ENCODE data around the gene C3orf70.

Gene C3orf70

GRCh38 chr3:185052631-185053030 is 100.2 kb downstream of the C3orf70 start:
- no peak for DNase-seq (ENCODE audit: low read depth in 2 of 3, low spot score in 2 of 3)

- DNase-seq (ENCODE audit: low read depth in 2 of 3, low spot score in 2 of 3) = no peak
Measured at GRCh38 chr3:185051801-185052200, 101.1 kb downstream of the C3orf70 start.

GRCh38 chr3:185049710-185050109 is 103.2 kb downstream of the C3orf70 start:
- DNase-seq (ENCODE audit: low read depth in 2 of 3, low spot score in 2 of 3) = no peak

- no peak for DNase-seq (ENCODE audit: low read depth in 2 of 3, low spot score in 2 of 3)
Measured at GRCh38 chr3:185046603-185047002, 106.3 kb downstream of the C3orf70 start.

- DNase-seq (ENCODE audit: low read depth in 2 of 3, low spot score in 2 of 3) = no peak
Measured at GRCh38 chr3:185046164-185046515, 106.7 kb downstream of the C3orf70 start.

- DNase-seq (ENCODE audit: low read depth in 2 of 3, low spot score in 2 of 3) = no peak
Measured at GRCh38 chr3:185042312-185043050, 110.4 kb downstream of the C3orf70 start.

GRCh38 chr3:185041540-185041939 is 111.3 kb downstream of the C3orf70 start:
- DNase-seq (ENCODE audit: low read depth in 2 of 3, low spot score in 2 of 3) = no peak

GRCh38 chr3:185040425-185040824 is 112.4 kb downstream of the C3orf70 start:
- no peak for DNase-seq (ENCODE audit: low read depth in 2 of 3, low spot score in 2 of 3)

GRCh38 chr3:185037801-185038200 is 115.1 kb downstream of the C3orf70 start:
- DNase-seq (ENCODE audit: low read depth in 2 of 3, low spot score in 2 of 3) = no peak

- DNase-seq (ENCODE audit: low read depth in 2 of 3, low spot score in 2 of 3) = no peak
Measured at GRCh38 chr3:185030951-185031350, 121.9 kb downstream of the C3orf70 start.

GRCh38 chr3:185030399-185030798 is 122.5 kb downstream of the C3orf70 start:
- no peak for DNase-seq (ENCODE audit: low read depth in 2 of 3, low spot score in 2 of 3)

- no peak for DNase-seq (ENCODE audit: low read depth in 2 of 3, low spot score in 2 of 3)
Measured at GRCh38 chr3:185029086-185029485, 123.8 kb downstream of the C3orf70 start.

GRCh38 chr3:185028121-185028520 is 124.7 kb downstream of the C3orf70 start:
- no peak for DNase-seq (ENCODE audit: low read depth in 2 of 3, low spot score in 2 of 3)

All from activated CD8-positive, alpha-beta memory T cell treated with anti-CD3 and anti-CD28 coated beads for 48 hours (primary cell).